GM18868 (cell line): ENCODE data around the gene MROH9.

Experiments
- ATAC-seq: cut with Tn5 transposase; IDR thresholded peaks from one replicate; pipeline ENCODE4 v1.9.1; 2021; ENCODE audit warnings: mild to moderate bottlenecking, moderate library complexity; ENCODE audit not compliant: unreplicated experiment

MROH9 gene

DNA sequence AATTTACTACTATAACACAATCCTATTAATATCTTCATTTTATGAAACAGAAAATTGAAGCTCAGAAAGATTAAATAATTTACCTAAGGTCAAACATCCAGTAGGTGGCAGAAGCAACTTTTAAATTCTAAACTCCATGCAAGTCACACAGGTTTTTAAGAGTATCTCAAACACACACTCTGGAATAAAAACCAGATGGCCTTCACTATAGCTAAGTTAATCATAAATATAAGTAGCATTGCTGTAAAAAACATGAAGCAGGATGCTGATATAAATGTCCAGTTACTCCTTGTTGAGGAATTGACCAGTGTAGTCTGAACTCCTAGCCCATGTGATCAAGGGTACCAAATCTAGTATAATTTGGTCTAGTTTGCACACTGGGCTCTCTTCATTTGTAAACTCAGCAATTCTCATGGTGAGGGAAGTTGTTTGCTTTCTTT is 146.0 kb downstream of the MROH9 start:
- ATAC-seq = no peak

DNA sequence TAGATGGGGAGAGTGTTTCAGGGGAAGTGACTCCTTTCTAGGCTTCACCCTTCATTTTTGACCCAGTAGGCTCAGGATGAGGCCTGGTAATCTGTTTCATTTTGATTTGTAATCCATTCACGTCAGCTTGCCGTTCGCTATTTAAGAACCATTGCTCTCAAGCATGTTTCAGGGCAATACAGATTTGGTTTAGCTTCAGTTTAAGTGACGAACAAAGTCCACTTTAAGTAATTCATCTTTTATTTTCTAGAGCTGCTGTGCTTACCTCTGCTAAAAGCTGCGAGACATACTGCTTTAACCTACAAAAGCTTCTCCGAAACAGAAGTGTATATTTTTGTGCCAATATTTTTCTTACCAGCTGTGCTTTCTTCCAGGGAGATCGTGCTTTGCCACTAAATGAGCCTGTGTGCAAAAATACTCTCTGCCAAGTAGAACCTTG is 146.4 kb downstream of the MROH9 start:
- ATAC-seq = no peak

DNA sequence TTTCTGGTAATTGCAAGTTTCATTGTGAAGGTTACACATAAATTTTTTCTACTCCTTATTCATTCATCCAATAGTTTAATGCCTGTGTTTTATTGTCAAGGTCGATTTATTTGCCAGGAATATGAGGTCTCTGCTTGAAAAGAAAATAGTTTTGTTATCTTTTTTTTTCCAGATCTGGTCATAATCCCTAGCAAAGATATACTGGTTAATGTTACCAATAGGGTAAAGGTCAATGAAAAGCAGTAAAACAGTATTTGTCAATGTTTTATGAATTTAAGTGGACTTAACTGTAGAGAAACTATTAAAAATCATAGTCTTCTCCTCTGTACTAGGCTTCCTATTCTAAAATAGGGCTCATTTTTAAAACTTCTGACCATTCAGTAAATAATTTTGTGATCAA is 147.3 kb downstream of the MROH9 start:
- no peak for ATAC-seq

DNA sequence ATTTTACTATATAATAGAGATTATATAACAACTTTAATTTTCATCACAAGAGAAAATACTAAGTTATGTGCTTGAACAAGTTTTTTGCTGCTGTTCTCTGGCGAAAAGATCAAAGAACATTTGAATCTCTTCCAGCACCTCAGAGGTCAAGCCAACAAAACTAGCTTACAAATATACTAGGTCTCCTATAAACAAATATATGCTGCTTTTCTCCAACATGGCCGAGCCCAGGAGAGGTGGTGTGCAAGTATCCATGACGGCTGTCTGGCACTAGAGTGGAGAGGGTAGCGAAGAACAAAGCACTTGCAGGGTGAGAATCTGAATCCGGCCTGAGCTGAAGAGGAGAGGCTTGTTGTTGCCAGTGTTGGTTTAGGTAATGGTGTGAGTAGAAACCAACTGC is 147.9 kb downstream of the MROH9 start:
- no peak for ATAC-seq

DNA sequence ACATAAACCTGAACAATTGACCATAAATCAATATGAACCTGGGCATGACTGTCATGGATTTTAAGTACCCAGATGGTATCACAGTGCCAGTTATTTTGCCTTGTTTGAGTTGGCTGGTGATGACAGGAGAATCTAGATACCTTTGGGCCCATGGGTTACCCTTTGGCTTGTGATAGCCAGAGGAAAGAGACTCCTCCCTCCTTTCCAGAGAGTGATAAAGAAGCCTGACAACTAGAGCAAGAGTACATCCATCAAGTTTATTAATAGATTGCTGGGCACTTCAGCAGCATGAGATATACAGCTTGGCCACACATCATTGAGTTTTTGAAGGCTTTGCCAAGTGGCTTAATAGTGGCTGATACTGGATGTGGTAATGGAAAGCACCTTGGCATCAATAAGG is 148.8 kb downstream of the MROH9 start:
- ATAC-seq = no peak

DNA sequence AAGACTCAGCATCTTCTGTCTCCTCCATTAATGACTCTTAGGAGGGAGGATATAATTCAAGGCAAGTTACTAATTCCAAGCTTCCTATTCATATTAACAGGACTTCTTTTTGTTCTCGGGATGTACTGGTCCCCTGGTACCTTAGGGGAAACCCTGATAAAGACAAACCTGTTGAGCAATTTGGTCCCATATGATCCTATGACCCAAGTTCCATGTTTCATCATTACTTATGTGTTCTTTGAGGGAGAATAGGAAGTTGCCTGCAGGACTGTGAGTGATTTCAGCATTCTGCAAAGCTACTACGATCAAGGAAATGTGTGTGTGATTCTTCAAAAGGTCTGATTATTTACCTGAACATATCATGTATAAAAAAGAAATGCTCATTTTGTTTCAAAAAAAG is 149.5 kb downstream of the MROH9 start:
- no peak for ATAC-seq

DNA sequence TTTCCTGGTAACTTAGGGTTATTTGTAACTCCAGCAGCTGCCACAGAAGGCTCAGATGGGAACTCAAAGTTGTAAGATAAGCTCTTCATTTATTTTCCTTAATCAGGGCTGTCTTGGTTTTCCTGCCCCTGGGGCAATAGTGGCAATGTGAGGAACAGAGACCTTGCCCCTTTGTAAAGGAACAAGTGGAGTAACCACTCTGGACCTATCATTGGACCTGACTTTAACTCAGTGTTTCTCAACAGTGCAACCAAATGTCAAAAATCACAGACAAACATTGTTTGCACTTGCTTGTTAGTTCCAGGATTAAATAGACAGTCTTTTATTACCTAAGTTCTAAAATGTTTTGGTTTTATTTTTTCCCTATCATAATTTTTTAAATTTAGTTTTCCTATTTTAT is 152.6 kb downstream of the MROH9 start:
- no peak for ATAC-seq

DNA sequence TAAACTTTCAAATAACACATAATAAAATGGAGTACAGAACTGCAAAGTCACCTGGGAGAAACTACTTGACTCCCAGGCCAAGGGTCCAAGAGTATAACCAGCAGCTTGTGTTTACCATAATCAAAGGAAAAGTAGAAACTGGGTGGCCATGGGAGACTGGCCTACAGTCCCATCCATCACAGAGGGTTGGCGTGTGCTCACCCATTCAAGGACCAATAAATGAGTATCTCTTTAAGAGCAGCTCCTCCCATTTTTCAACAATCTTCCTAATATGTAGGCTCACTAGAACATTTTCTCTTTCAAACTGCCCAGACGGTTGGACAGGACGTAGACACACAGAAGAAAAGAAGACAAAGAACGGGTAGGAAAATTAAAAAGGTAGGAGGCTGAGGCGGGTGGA is 155.3 kb downstream of the MROH9 start, which contains the start of gene FMO3:
FMO3 (plus strand) TSS at position 302 of the 400 bp plus-strand sequence. CDS start 1,754 bp downstream, outside the sequence.
- ATAC-seq = no peak

DNA sequence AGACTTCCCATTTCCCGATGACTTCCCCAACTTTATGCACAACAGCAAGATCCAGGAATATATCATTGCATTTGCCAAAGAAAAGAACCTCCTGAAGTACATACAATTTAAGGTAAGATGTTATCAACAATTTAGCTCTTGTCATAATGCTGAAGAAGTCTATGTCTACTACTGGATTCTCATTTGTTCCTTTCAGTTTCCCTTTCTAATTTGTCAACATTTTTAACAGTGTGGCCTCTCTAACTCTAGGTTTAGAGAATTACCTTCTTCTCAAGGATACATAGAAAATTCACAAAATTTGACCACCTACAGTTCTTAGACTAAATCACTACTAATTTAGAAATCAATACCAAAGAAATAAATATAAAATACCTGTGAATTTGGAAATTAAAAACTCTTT is 168.5 kb downstream of the MROH9 start:
- no peak for ATAC-seq

DNA sequence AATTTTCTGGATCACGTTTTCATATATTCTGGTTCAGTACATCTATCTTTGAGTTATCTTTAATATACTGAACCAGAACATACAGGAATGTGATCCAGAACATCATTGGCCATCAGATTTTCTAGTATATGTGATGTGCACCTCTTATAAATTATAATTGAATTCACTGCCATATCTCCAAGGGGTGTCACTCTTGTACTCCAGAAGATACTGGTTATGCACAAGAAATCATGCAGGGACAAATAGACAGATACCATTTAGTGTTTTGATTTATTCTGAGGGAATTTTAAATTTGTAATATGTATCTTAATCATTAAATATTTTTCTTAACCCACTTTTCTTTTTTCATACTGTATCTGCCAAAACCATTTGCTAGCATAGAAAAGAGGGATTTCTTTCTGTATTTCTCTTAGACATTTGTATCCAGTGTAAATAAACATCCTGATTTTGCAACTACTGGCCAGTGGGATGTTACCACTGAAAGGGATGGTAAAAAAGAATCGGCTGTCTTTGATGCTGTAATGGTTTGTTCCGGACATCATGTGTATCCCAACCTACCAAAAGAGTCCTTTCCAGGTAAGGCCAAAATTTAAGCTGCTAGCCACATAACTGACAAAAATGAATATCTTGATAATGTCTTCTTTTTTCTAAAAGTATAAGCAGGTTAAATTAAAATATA is 172.1 kb downstream of the MROH9 start:
- no peak for ATAC-seq

DNA sequence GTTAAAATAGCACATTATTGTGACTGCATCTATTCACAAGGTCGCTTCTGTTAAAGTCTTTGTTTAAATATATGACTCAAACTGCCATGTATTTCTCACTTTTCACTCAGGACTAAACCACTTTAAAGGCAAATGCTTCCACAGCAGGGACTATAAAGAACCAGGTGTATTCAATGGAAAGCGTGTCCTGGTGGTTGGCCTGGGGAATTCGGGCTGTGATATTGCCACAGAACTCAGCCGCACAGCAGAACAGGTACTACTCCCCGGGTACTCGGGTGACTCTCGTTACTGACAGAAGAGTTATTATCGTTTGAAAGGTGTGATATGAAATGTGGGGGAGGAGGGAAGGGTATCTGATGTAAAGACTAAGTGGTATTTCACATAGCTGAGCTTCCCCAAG is 172.6 kb downstream of the MROH9 start:
- no peak for ATAC-seq

DNA sequence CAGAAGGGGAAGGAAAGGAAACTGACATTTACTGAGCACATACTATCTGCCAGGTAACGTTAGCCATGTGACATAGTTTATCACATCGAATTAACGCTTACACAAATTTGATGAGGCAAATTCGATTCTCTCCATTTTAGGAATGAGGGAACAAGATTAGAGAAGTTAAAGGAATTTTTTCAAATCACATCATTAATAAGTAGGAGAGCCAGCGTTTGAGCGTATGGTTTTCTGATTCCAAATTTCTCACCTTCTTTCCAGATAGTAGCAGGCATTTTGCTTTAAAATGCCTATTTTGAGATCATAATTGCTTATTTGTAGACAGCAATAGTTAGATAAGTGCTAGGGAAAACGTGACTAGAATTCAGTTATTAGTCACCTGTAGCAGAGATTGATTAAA is 174.6 kb downstream of the MROH9 start:
- ATAC-seq = no peak

DNA sequence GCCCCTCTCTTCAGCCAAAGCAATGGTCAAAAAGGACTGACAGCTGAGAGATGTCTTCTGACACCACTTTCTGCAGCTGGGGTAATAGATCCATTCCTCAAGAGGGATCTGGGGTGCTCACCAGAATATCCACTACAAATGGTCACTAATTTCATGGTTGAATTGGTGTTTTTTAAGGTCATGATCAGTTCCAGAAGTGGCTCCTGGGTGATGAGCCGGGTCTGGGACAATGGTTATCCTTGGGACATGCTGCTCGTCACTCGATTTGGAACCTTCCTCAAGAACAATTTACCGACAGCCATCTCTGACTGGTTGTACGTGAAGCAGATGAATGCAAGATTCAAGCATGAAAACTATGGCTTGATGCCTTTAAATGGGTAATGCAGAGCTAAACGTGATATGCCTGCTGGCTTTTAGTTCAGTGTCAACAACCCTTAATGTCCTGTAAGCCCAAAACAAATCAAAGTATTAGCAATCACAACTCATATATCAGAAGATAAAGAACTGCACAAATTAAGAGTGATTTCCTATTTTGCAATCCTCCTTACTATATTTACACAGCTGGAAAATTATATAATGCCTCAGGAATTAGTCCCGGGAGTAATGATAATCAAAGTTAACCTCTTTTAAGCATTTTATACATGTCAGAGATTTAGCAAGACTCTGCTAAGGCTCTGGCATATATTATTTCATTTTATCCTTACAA is 175.4 kb downstream of the MROH9 start:
- no peak for ATAC-seq

DNA sequence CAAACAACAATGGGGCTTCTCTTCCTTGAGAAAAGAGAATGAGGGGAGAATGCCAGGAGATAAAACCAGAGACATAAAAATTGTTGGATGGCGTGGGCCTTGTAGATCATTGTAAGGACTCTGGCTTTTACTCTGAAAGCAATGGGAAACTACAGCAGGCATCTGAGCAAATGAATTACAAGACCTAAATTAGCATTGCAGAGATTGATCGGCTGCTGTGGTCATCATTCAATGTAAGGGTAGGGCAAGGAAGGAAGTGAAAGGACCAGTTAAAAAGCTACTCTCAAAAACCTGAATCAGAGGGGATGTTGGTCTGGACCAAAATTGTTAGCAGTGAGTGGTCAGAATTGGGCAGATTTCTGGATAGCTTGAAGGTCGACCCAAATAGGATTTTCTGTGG is 176.8 kb downstream of the MROH9 start:
- ATAC-seq = no peak

DNA sequence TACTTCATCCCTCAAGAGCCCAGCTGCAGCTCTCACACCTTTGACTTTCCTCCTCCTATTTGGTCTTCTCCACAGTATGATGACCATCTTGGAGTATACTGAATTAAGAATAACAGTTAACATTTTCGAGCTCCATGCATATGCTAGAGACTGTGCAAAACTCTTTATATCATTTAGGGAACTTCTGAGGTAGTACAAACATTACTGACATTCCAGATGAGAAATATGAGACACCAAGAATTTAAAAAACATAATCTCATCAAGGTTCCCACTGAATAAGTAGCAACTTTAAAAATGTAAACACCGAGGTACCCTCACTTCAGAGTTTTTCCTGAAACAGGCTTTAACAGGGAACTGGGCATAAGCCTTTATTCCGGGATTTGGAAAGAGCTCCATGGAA is 178.0 kb downstream of the MROH9 start:
- ATAC-seq = no peak
